BE2C (cell line): Measurements from ENCODE around the gene NOS1AP.
"Not testable (repeated sequence)": the region's sequence is repeated elsewhere in the genome, so short reads cannot be mapped to it uniquely, and the experiment has no call there.

ENCODE experiments used
- DNase-seq: peaks from one replicate; pipeline ENCODE4 v3.0.0-alpha.2; 2020
- H3K27me3 ChIP-seq: fragments of 250-450 bp; sonication (Bioruptor Pico); 2 replicates; pipeline ENCODE4 v1.5.1; 2020; ENCODE audit warnings: mild to moderate bottlenecking
- H3K36me3 ChIP-seq: fragments of 250-450 bp; sonication (Bioruptor Pico); 2 replicates; pipeline ENCODE4 v1.5.1; 2020; ENCODE audit warnings: mild to moderate bottlenecking
- H3K4me1 ChIP-seq: fragments of 250-450 bp; sonication (Bioruptor Pico); 2 replicates; pipeline ENCODE4 v1.5.1; 2020
- H3K4me3 ChIP-seq: 2 replicates; pipeline ENCODE4 v1.5.1; 2011; ENCODE audit warnings: low read depth, low read length
- H3K9me3 ChIP-seq: fragments of 250-450 bp; sonication (Bioruptor Pico); 2 replicates; pipeline ENCODE4 v1.5.1; 2020
- TF ChIP-seq, protein P1 (sequence below): IDR thresholded peaks from 2 replicates; pipeline ENCODE4 v1.5.1; 2012; ENCODE audit warnings: mild to moderate bottlenecking, low read depth, low read length

The NOS1AP gene

DNA sequence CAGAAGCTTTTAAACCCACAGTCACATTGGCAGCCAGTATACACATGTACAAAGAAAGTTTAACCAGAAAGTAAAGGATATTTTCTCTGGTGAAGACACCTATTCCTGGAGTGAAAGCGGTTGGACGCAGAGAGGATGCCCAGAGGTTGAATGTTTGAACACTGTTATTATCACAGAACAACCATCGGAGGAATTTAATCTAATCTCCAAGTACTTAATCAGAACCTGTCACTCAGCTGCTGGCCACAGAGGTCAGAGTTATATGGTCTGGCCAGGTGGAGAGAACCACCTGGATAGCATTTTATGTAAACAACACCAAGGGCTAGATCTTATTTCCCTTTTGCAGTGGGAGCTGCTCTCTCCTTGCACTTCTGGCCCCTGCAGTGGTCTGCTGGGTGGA lies 277.8 kb downstream of the NOS1AP start:
- TF ChIP-seq, protein P1, sequence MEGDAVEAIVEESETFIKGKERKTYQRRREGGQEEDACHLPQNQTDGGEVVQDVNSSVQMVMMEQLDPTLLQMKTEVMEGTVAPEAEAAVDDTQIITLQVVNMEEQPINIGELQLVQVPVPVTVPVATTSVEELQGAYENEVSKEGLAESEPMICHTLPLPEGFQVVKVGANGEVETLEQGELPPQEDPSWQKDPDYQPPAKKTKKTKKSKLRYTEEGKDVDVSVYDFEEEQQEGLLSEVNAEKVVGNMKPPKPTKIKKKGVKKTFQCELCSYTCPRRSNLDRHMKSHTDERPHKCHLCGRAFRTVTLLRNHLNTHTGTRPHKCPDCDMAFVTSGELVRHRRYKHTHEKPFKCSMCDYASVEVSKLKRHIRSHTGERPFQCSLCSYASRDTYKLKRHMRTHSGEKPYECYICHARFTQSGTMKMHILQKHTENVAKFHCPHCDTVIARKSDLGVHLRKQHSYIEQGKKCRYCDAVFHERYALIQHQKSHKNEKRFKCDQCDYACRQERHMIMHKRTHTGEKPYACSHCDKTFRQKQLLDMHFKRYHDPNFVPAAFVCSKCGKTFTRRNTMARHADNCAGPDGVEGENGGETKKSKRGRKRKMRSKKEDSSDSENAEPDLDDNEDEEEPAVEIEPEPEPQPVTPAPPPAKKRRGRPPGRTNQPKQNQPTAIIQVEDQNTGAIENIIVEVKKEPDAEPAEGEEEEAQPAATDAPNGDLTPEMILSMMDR: no peak
- H3K27me3 ChIP-seq: no peaks in the 10 kb centered on the region
- DNase-seq: no peak
- H3K9me3 ChIP-seq: no peaks in the 10 kb centered on the region
- H3K4me3 ChIP-seq: no peak overlapping the region
- H3K4me1 ChIP-seq: no peaks in the 10 kb centered on the region
- no peaks in the 10 kb centered on the region for H3K36me3 ChIP-seq

- H3K36me3 ChIP-seq: no peaks in the 10 kb centered on the region
- no peaks in the 10 kb centered on the region for H3K27me3 ChIP-seq
- no peaks in the 10 kb centered on the region for H3K9me3 ChIP-seq
- H3K4me3 ChIP-seq: no peak overlapping the region
- DNase-seq: no peak
- H3K4me1 ChIP-seq: no peaks in the 10 kb centered on the region
- TF ChIP-seq, protein P1: no peak
Observed at GRCh38 chr1:162349635-162350330, 280.3 kb downstream of the NOS1AP start.

GRCh38 chr1:162351246-162351842 lies 281.9 kb downstream of the NOS1AP start:
- TF ChIP-seq, protein P1: no peak
- H3K9me3 ChIP-seq: no peaks in the 10 kb centered on the region
- H3K36me3 ChIP-seq: no peaks in the 10 kb centered on the region
- H3K4me3 ChIP-seq: no peak overlapping the region
- DNase-seq: no peak
- H3K27me3 ChIP-seq: no peaks in the 10 kb centered on the region
- H3K4me1 ChIP-seq: no peaks in the 10 kb centered on the region

- H3K4me1 ChIP-seq, H3K36me3 ChIP-seq, H3K4me3 ChIP-seq, H3K27me3 ChIP-seq, DNase-seq, H3K9me3 ChIP-seq: not testable (repeated sequence)
Observed at GRCh38 chr1:162351874-162352273, 282.4 kb downstream of the NOS1AP start.

GRCh38 chr1:162353078-162353477 lies 283.6 kb downstream of the NOS1AP start:
- Histone ChIP-seq H3K9me3 (peaks cover 2% of the 10 kb centered on the region; the same call in 1 of the 2 replicates), H3K4me3 (no peak overlapping the region), H3K4me1 (no peaks in the 10 kb centered on the region), H3K36me3 (no peaks in the 10 kb centered on the region), H3K27me3 (no peaks in the 10 kb centered on the region)
- TF ChIP-seq, protein P1: no peak
- DNase-seq: no peak

GRCh38 chr1:162353702-162354101 lies 284.2 kb downstream of the NOS1AP start:
- H3K4me3 ChIP-seq: no peak overlapping the region
- TF ChIP-seq, protein P1: no peak
- H3K9me3 ChIP-seq: peaks cover 2% of the 10 kb centered on the region; the same call in 1 of the 2 replicates
- H3K4me1 ChIP-seq: no peaks in the 10 kb centered on the region
- DNase-seq: no peak
- no peaks in the 10 kb centered on the region for H3K27me3 ChIP-seq
- no peaks in the 10 kb centered on the region for H3K36me3 ChIP-seq
